A673 (cell line): ENCODE results near the gene SH3RF3.

Source experiments
- CTCF ChIP-seq: fragments of 300-800, 200-600 bp; sonication (generic); conservative IDR thresholded peaks from 2 replicates; pipeline ENCODE4 v1.5.1; 2017; ENCODE audit warnings: low read depth, mild to moderate bottlenecking, antibody characterized with exemption, low read length, moderate library complexity, mixed read lengths
- EZH2 ChIP-seq: fragments of 200-600 bp; sonication (generic); IDR thresholded peaks from 2 replicates; pipeline ENCODE4 v1.6.1; 2017; ENCODE audit warnings: borderline replicate concordance, low read depth, mild to moderate bottlenecking, mixed read lengths, antibody characterized with exemption, low read length; ENCODE audit not compliant: poor library complexity, severe bottlenecking

GRCh38 chr2:109184368-109184767, 55.4 kb downstream of the SH3RF3 start:
- TF ChIP-seq CTCF (no peak), EZH2 (no peak)
